H1 (cell line): Measurements from ENCODE around the gene ATG4D. TPM values are rescaled to one million over a fixed set of nuclear protein-coding genes. Genes with fewer than 3 reads are reported as not detected.
"Not testable (repeated sequence)": the region's sequence is repeated elsewhere in the genome, so short reads cannot be mapped to it uniquely, and the experiment has no call there.

Experiments used
- CTCF ChIA-PET: fragments of 300-600 bp; sonication (Branson Sonifier 250); formaldehyde crosslinking; loops from one replicate; lab custom pipeline; 2021; ENCODE audit not compliant: partially characterized antibody; lab: Charles Lee
- POLR2A ChIA-PET: fragments of 300-600 bp; sonication (Branson Sonifier 250); formaldehyde crosslinking; loops from one replicate; lab custom pipeline; 2021; ENCODE audit warnings: inconsistent platforms; ENCODE audit not compliant: partially characterized antibody; lab: Charles Lee
- DNase-seq, 2 experiments: peaks; one replicate each; pipeline versions ENCODE4 v3.0.0 to v3.0.0-alpha.2; 2010 to 2022; ENCODE audit warnings: low spot score in 2 of 2, low read depth in 1 of 2, mixed read lengths in 1 of 2
- FAIRE-seq: peaks from 2 replicates; lab custom pipeline; 2011; peaks lifted over from hg19 to GRCh38; lab: Jason Lieb, UNC
- H2AFZ ChIP-seq: 2 replicates; pipeline ENCODE4 v1.8.1; 2012; ENCODE audit warnings: low read length, inconsistent platforms
- H2AK5ac ChIP-seq: 2 replicates; pipeline ENCODE4 v1.6.1; 2013; ENCODE audit warnings: low read depth, low read length
- H2BK120ac ChIP-seq: replicated peaks from 2 replicates; pipeline ENCODE3; 2013; ENCODE audit warnings: low read depth, low read length, inconsistent platforms
- H2BK12ac ChIP-seq: 2 replicates; pipeline ENCODE4 v1.6.1; 2013; ENCODE audit warnings: low read depth, low read length
- H2BK15ac ChIP-seq: 2 replicates; pipeline ENCODE4 v1.6.1; 2013; ENCODE audit warnings: low read length
- H2BK20ac ChIP-seq: 2 replicates; pipeline ENCODE4 v1.6.1; 2013; ENCODE audit warnings: low read length
- H2BK5ac ChIP-seq: 2 replicates; pipeline ENCODE4 v1.6.1; 2013; ENCODE audit warnings: low read depth, low read length
- H3K14ac ChIP-seq: 2 replicates; pipeline ENCODE4 v1.6.1; 2013; ENCODE audit warnings: inconsistent platforms; ENCODE audit not compliant: insufficient read length
- H3K18ac ChIP-seq: 2 replicates; pipeline ENCODE4 v1.6.1; 2013; ENCODE audit warnings: low read length; ENCODE audit errors: extremely low read depth
- H3K23ac ChIP-seq: 2 replicates; pipeline ENCODE4 v1.6.1; 2013; ENCODE audit warnings: inconsistent platforms; ENCODE audit not compliant: insufficient read length
- H3K23me2 ChIP-seq: 2 replicates; pipeline ENCODE4 v1.6.1; 2013; ENCODE audit warnings: low read depth, low read length
- H3K27ac ChIP-seq: 2 replicates; pipeline ENCODE4 v1.6.1; 2011; ENCODE audit warnings: low read depth, low read length, inconsistent platforms
- H3K27me3 ChIP-seq, 4 experiments: replicated peaks in 1 of 4; 1 replicate in 1 of 4; 2 replicates in 3 of 4; pipeline versions ENCODE4 v1.6.1 to v1.8.1; 2011 to 2013; ENCODE audit warnings: low read length in 3 of 4, mild to moderate bottlenecking in 3 of 4, inconsistent platforms in 2 of 4, mixed read lengths in 2 of 4, moderate library complexity in 1 of 4; ENCODE audit not compliant: control insufficient read depth in 3 of 4, insufficient read depth in 3 of 4; ENCODE audit errors: extremely low read depth in 1 of 4
- H3K36me3 ChIP-seq, 4 experiments: 2 replicates each; pipeline versions ENCODE4 v1.6.1 to v1.8.1; 2011 to 2013; ENCODE audit warnings: mild to moderate bottlenecking in 4 of 4, low read length in 3 of 4, moderate library complexity in 2 of 4, control low read depth in 1 of 4, inconsistent platforms in 1 of 4; ENCODE audit not compliant: insufficient read depth in 4 of 4, control insufficient read depth in 2 of 4
- H3K4ac ChIP-seq: replicated peaks from 2 replicates; pipeline ENCODE3; 2013; ENCODE audit warnings: low read length, low read depth, mixed read lengths, inconsistent platforms; ENCODE audit not compliant: insufficient read length
- H3K4me1 ChIP-seq, 4 experiments: replicated peaks in 1 of 4; 1 replicate in 1 of 4; 2 replicates in 3 of 4; pipeline versions ENCODE4 v1.6.1 to v1.8.1; 2011 to 2013; ENCODE audit warnings: low read length in 3 of 4, inconsistent platforms in 2 of 4, mixed read lengths in 1 of 4; ENCODE audit not compliant: insufficient read depth in 4 of 4, control insufficient read depth in 3 of 4
- H3K4me2 ChIP-seq, 2 experiments: 2 replicates each; pipeline versions ENCODE4 v1.6.1 to v1.8.1; 2011 to 2013; ENCODE audit warnings: low read depth in 2 of 2, low read length in 2 of 2, control low read depth in 1 of 2, inconsistent platforms in 1 of 2, mild to moderate bottlenecking in 1 of 2; ENCODE audit not compliant: insufficient read depth in 1 of 2
- H3K4me3 ChIP-seq, 4 experiments: fragments of 200-600, 300-600 bp in 1 of 4; sonication (generic), shearing (Covaris generic), sonication (Bioruptor Twin) in 1 of 4; 2 replicates each; pipeline versions ENCODE4 v1.5.1 to v1.8.1; 2011 to 2016; ENCODE audit warnings: low read length in 4 of 4, low read depth in 3 of 4, control low read depth in 2 of 4, inconsistent platforms in 2 of 4, mild to moderate bottlenecking in 2 of 4, mixed read lengths in 1 of 4, moderate library complexity in 1 of 4; ENCODE audit not compliant: insufficient read depth in 2 of 4; ENCODE audit errors: extremely low read depth in 1 of 4
- H3K56ac ChIP-seq: replicated peaks from 2 replicates; pipeline ENCODE3; 2013; ENCODE audit warnings: low read depth, mild to moderate bottlenecking, mixed read lengths, low read length, inconsistent platforms; ENCODE audit not compliant: insufficient read length
- H3K79me1 ChIP-seq: 2 replicates; pipeline ENCODE4 v1.6.1; 2013; ENCODE audit warnings: low read depth, low read length, control low read depth
- H3K79me2 ChIP-seq, 2 experiments: 2 replicates each; pipeline versions ENCODE4 v1.6.1 to v1.8.1; 2012 to 2013; ENCODE audit warnings: low read length in 2 of 2, mild to moderate bottlenecking in 2 of 2, inconsistent platforms in 1 of 2; ENCODE audit not compliant: insufficient read depth in 2 of 2, control insufficient read depth in 1 of 2
- H3K9ac ChIP-seq, 4 experiments: replicated peaks in 1 of 4; 1 replicate in 1 of 4; 2 replicates in 3 of 4; pipeline versions ENCODE4 v1.6.1 to v1.8.1; 2011 to 2013; ENCODE audit warnings: low read depth in 3 of 4, low read length in 3 of 4, control low read depth in 2 of 4, mild to moderate bottlenecking in 2 of 4, moderate library complexity in 2 of 4, inconsistent platforms in 1 of 4; ENCODE audit errors: extremely low read depth in 1 of 4
- H3K9me3 ChIP-seq, 2 experiments: 2 replicates each; pipeline versions ENCODE4 v1.6.1 to v1.8.1; 2012 to 2013; ENCODE audit warnings: mild to moderate bottlenecking in 2 of 2, moderate library complexity in 2 of 2, control low read depth in 1 of 2, inconsistent platforms in 1 of 2, low read depth in 1 of 2, low read length in 1 of 2, mixed read lengths in 1 of 2; ENCODE audit not compliant: insufficient read depth in 2 of 2
- H4K20me1 ChIP-seq, 2 experiments: replicated peaks in 1 of 2; 2 replicates each; pipeline versions ENCODE3 to v1.8.1; 2011 to 2013; ENCODE audit warnings: inconsistent platforms in 2 of 2, low read length in 2 of 2, mild to moderate bottlenecking in 1 of 2; ENCODE audit not compliant: insufficient read depth in 2 of 2, control insufficient read depth in 1 of 2
- H4K5ac ChIP-seq: 2 replicates; pipeline ENCODE4 v1.6.1; 2013; ENCODE audit warnings: low read length, low read depth, mixed read lengths, inconsistent platforms; ENCODE audit not compliant: insufficient read length
- H4K8ac ChIP-seq: 2 replicates; pipeline ENCODE4 v1.8.0; 2013; ENCODE audit warnings: mild to moderate bottlenecking, moderate library complexity, low read length, inconsistent platforms; ENCODE audit not compliant: insufficient read depth; ENCODE audit errors: extremely low read depth
- H4K91ac ChIP-seq: replicated peaks from 2 replicates; pipeline ENCODE3; 2013; ENCODE audit warnings: low read length, mixed read lengths, inconsistent platforms; ENCODE audit not compliant: insufficient read length
- CBX8 ChIP-seq: fragments of 300-800, 300-1000 bp; sonication (generic); IDR thresholded peaks from 2 replicates; pipeline ENCODE4 v1.7.1; 2016; ENCODE audit warnings: low read depth, low read length, borderline replicate concordance
- HDAC2 ChIP-seq, 2 experiments: fragments of 300-600 bp in 1 of 2; sonication (generic) in 1 of 2; IDR thresholded peaks; 2 replicates each; pipeline ENCODE4 v1.6.1; 2011 to 2012; ENCODE audit warnings: low read depth in 2 of 2, low read length in 2 of 2, mild to moderate bottlenecking in 2 of 2, moderate library complexity in 2 of 2, borderline replicate concordance in 1 of 2, inconsistent platforms in 1 of 2
- HDAC6 ChIP-seq: IDR thresholded peaks from one replicate; pipeline ENCODE4 v1.7.1; 2012; ENCODE audit warnings: low read depth, mild to moderate bottlenecking, inconsistent platforms, low read length, moderate library complexity
- ZNF274 ChIP-seq: IDR thresholded peaks from 2 replicates; pipeline ENCODE4 v1.7.0; 2012; ENCODE audit warnings: low read length, borderline replicate concordance; ENCODE audit errors: extremely low read depth
- WGBS, 2 experiments: shearing (Covaris generic) in 1 of 2; methylation state at CpG; one replicate each; pipeline versions ENCODE4 v1.1.6 to v1.1.7; 2013 to 2015; ENCODE audit warnings: low lambda C conversion rate in 2 of 2, mixed read lengths in 2 of 2, inconsistent platforms in 1 of 2, low coverage in 1 of 2, missing lambda C conversion rate in 1 of 2; ENCODE audit not compliant: insufficient replicate concordance in 2 of 2, insufficient coverage in 1 of 2, insufficient read length in 1 of 2; ENCODE audit errors: extremely low coverage in 1 of 2, missing lambda C conversion rate in 1 of 2; 5-methylcytosine and 5-hydroxymethylcytosine counted together
- polyA plus RNA-seq, 7 experiments: library from polyadenylated mRNA; depleted of rRNA in 3 of 7; stranded (reverse) in 5 of 7; unstranded in 2 of 7; fragments of >200 nt in 5 of 7; fragments of 200-250 nt in 2 of 7; gene quantifications; 1 replicate in 5 of 7; 2 replicates in 1 of 7; 4 replicates in 1 of 7; pipeline versions ENCODE4 v1.2.1 to v1.2.3, GENCODE V29; 2011 to 2013; ENCODE audit warnings: missing spikeins in 2 of 7, mixed read lengths in 2 of 7
- total RNA-seq: library from RNA; stranded (reverse); fragmentation: NEBNext Ultra II Directional; extraction: Animal tissue kit (Norgen Biotek cat#: 25700); gene quantifications from 2 replicates; pipeline ENCODE4 v1.2.1, GENCODE V29; 2021

The ATG4D gene
- total and polyA plus RNA-seq, 2 of the 8 experiments (the other 6 are each of a cell fraction or from before 2014, with no cell fraction given), result 39.6 to 43.7 TPM

- no peak for TF ChIP-seq CBX8
- no peak for TF ChIP-seq HDAC6
- TF ChIP-seq ZNF274, result no peak
- TF ChIP-seq HDAC2 (IDR thresholded peaks at IDR 0.05; ENCODE audit: borderline replicate concordance in 1 of 2, low read depth in 2 of 2, low read length in 2 of 2), result no peak
These were observed 6.6 kb downstream of the ATG4D start (continued) for GRCh38 chr19:10550336-10550735.

GRCh38 chr19:10551006-10551405 is 7.3 kb downstream of the ATG4D start:
- not testable (repeated sequence) for H3K4ac ChIP-seq, H2BK5ac ChIP-seq, DNase-seq, H2BK15ac ChIP-seq, H3K79me1 ChIP-seq, H2BK120ac ChIP-seq, H3K4me1 ChIP-seq, H4K91ac ChIP-seq, H3K9me3 ChIP-seq, H3K4me3 ChIP-seq, H3K14ac ChIP-seq, H3K27me3 ChIP-seq, H3K27ac ChIP-seq, H4K5ac ChIP-seq, H4K8ac ChIP-seq, H3K9ac ChIP-seq, H2BK12ac ChIP-seq, H2BK20ac ChIP-seq, H2AK5ac ChIP-seq, H3K56ac ChIP-seq, H3K18ac ChIP-seq, FAIRE-seq, H2AFZ ChIP-seq, H3K79me2 ChIP-seq, H3K23me2 ChIP-seq, H3K23ac ChIP-seq, H3K4me2 ChIP-seq
- H4K20me1 ChIP-seq, result peaks cover 6 to 18% of the 10 kb centered on the region in 2 experiments
- POLR2A ChIA-PET, result interaction anchor here (0.6 to 5.0 kb wide), 6 partner anchors 8 to 108 kb away, joined by 3 to 41 read pairs (median 4); partner anchors contain the start of gene KEAP1
- 85% methylated on average over 9 of the region's 9 CpGs; no CpG with 5 or more reads in 1 of the 2 experiments for WGBS, 2 experiments
- CTCF ChIA-PET, result interaction anchor here (0.7 to 2.7 kb wide), 12 partner anchors 10 to 115 kb away, joined by 3 to 19 read pairs (median 4); partner anchors contain the start of gene S1PR5
- peaks cover 10 to 55% (median 45%) of the 10 kb centered on the region in 4 experiments; a peak in 7 of 8 replicates for H3K36me3 ChIP-seq
